Spleen (tissue), 7 donors: Measurements from ENCODE around the gene REG4.

Source experiments
- POLR2A ChIP-seq, 3 donors: fragments of 450-650 bp; IDR thresholded peaks; one replicate each; pipeline ENCODE4 v1.5.1; 2017; ENCODE audit warnings: antibody characterized with exemption in 3 of 3, mild to moderate bottlenecking in 1 of 3
- TF ChIP-seq, protein P1 (sequence below), 11 experiments: fragments of 200-600 bp in 7 of 11; fragments of 450-650 bp in 4 of 11; sonication (generic) in 4 of 11; IDR thresholded peaks in 8 of 11; conservative IDR thresholded peaks in 3 of 11; 1 replicate in 7 of 11; 2 replicates in 4 of 11; pipeline versions ENCODE4 v1.4.0 to v1.8.0; 2016 to 2021; ENCODE audit warnings: antibody characterized with exemption in 11 of 11, inconsistent platforms in 4 of 11, mild to moderate bottlenecking in 1 of 11
- donor health status: DM: no; HTN: no; CAD: no; lungs with moderate emphysema.
- donor health status: DM: no; HTN: no; CAD: no.
- donor health status: DM: no; HTN: no; CAD: no.

- TF ChIP-seq, protein P1, sequence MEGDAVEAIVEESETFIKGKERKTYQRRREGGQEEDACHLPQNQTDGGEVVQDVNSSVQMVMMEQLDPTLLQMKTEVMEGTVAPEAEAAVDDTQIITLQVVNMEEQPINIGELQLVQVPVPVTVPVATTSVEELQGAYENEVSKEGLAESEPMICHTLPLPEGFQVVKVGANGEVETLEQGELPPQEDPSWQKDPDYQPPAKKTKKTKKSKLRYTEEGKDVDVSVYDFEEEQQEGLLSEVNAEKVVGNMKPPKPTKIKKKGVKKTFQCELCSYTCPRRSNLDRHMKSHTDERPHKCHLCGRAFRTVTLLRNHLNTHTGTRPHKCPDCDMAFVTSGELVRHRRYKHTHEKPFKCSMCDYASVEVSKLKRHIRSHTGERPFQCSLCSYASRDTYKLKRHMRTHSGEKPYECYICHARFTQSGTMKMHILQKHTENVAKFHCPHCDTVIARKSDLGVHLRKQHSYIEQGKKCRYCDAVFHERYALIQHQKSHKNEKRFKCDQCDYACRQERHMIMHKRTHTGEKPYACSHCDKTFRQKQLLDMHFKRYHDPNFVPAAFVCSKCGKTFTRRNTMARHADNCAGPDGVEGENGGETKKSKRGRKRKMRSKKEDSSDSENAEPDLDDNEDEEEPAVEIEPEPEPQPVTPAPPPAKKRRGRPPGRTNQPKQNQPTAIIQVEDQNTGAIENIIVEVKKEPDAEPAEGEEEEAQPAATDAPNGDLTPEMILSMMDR (IDR thresholded peaks at IDR 0.05 in 8 of 11, conservative IDR thresholded peaks at IDR 0.05 in 3 of 11): no peak
- no peak for TF ChIP-seq POLR2A (IDR thresholded peaks at IDR 0.05)
These were observed 27.7 kb downstream of the REG4 start for GRCh38 chr1:119783354-119784185.
